Activated CD8-positive, alpha-beta memory T cell treated with anti-CD3 and anti-CD28 coated beads, Interleukin-2, amount 50 U/mL, for 1 hour (primary cell): Measurements from ENCODE around the gene SUMO2.
A peak's percentile ranks its signal among the peaks of the same experiment; 100 is the strongest.
"Not testable (repeated sequence)": the region's sequence is repeated elsewhere in the genome, so short reads cannot be mapped to it uniquely, and the experiment has no call there.

Source experiments
- DNase-seq: peaks from one replicate; pipeline ENCODE4 v3.0.0-alpha.2; 2020; ENCODE audit errors: extremely low read depth

Gene SUMO2

DNA sequence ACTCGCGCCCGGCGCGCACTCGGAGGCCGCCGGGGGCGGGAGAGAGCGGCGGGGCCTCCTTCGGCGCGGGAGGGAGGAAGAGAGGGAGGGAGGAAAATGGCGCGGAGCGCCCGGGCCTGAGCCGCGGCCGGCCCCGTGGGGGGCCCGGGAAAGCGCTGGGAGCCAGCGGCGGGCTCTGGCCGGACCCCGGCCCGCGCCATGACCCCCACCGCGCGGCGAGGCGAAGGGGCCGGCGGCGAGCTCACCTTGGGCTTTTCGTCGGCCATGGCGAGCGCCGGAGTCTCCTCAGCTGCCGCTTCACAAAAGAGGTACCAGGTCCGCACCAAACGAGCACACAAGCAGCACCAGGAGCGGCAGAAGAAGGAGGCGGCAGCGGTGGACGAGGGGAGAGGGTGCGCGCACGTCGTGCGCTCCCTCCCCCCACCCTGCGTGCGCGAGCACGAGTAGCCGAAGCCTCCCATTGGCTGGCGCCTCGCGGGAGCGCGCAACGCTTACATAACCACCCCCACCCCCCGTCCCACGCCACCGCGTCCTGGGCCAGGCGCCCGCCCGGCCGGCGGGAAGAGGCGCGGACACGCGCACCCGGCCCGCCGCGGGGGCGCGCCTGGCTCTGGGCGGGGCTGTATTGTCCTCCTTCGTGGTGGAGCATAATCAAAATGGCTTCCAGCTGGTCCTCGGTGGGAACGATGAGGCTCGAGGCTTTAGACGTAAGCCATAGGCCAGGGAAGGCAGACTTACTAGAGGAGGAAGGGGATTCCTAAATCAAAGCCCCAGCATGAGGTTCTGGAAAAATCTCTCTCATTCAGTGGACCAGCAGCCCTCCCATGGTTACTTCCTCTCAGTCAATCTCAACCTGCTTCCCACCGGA is at the start of gene SUMO2:
SUMO2 (minus strand) TSS at position 391 of the 868 bp plus-strand sequence; CDS start at position 266, 125 bp downstream.
- DNase-seq, result peak; percentile 84

DNA sequence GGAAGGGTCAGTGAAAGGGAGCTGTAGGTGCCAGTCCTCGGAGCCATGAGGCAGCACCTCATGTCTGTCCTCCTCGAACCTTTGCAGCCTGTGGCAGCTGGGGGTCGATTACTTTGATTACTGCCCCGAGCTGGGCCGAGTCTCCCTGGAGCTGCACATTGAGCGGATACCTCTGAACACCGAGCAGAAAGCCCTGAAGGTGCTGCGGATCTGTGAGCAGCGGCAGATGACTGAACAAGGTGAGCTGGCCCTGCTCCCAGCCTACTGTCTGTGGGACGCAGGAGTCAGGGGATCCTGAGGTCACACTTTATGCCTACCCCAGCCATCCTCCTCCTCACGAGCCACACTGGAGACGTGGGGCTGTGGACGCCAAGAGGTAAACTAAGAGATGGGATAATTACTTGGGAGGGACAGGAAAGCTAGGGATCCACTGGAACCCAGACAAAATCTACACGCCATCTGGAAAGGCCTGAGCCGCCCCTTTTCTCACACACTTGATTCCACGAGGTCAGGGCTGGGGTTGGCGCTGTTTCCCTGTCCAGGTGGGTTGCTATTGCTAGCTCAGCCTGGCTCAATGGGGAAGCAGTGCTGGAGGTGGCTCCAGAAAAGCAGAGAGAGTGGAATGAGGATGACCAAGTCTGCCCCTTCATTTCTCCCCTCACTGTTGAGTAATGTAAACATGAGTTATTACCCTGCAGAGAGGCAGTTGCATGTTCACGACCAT is 49.1 kb upstream of the SUMO2 start:
- no peak for DNase-seq

DNA sequence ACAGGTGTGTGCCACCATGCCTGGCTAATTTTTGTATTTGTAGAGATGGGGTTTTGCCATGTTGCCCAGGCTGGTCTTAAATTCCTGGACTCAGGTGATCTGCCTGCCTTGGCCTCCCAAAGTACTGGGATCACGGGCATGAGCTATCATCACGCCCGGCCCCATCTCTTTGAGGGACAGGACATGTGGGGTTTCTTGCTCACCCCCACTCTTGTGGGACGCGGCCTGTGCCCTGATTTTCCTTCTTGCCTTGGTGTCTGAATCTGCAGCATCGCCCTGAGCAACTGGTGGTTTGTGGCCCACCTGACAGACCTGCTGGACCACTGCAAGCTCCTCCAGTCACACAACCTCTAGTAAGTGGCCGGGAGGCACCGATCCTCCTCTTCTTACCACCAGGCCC is 48.3 kb upstream of the SUMO2 start:
- DNase-seq, result no peak

DNA sequence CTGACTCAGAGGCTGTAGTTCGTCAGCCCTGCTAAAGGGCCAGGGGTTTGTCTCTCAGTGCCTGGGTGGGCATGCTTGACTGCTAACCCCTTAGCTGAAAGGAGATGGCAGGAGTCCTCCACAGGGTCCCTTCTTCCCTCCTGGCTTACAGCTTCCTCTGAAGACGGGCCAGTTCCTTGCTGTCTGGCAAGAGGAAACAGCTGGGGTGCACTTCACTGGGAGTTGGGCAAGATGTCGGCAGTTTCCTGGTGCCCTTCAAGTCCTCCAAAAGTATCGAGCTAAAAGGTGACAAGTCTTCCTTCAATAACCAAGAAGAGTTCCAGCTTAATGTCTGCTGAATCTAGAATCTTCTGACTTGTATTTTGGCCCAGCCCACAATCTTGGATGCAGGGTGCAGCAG is 46.1 kb upstream of the SUMO2 start:
- no peak for DNase-seq

DNA sequence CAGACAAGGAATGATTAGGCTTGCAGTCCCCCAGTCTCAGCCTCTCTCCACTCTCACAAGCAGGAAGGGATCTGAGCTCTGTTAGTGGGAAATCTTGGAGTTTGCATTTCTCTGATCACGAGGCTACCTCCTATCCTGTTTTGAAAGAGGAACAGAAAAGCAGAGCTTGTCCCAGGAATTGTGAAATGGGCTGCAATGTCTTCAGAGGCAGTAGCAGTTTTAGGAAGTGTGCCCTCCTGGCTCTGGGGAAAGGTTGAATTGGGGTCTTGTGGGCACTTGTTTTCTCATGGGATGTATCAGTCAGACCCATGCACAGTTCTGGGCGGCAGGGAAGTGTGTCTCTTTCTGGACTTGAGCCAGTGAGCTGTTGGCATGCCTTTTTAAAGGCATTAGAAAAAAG is 45.5 kb upstream of the SUMO2 start:
- DNase-seq, result no peak

DNA sequence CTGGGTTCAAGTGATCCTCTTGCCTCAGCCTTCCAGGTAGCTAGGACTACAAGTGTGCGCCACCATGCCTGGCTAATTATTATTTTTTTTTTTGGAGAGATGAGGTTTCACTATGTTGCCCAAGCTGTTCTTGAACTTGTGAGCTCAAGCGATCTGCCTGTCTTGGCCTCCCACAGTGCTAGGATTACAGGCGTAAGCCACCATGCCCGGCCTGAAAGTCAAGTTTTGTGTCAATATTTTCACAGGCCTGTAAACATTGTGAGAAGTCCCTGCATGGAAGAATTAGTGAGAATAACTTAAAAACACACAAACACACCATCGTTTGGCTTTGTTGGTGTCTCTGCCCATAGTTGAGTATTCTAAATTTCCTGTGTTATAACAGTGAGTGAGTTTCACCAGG is 45.0 kb upstream of the SUMO2 start:
- no peak for DNase-seq

DNA sequence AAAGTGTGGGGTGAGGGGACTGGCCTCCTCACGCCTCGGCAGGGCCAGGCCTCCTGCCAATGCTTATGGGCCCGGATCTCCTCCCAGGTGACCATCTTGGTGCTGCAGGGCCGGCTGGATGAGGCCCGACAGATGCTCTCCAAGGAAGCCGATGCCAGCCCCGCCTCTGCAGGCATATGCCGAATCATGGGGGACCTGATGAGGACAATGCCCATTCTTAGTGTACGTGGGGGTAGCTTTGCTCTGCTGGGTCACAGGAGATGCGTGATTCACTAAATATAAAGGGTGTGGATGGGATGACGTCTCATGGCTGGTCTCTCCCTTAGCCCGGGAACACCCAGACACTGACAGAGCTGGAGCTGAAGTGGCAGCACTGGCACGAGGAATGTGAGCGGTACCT is 42.3 kb upstream of the SUMO2 start:
- no peak for DNase-seq

DNA sequence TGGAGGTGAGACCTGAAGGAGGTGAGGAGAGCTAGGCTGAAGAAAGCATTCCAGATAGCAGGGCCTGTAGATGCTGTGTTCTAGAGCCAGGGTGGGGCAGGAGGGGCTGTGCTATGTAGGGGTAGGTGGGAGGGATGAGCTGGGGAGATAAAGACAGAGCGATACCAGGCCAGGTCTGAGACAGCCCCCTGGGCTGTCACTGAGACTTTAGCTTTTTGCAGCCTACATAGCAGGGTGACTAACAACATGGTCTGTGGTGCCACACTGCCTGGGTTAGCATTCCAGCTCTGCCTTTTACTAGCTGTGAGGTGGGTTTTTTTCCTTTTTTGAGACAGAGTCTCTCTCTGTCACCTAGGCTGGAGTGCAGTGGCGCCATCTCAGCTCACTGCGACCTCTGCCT is 37.1 kb upstream of the SUMO2 start:
- no peak for DNase-seq

DNA sequence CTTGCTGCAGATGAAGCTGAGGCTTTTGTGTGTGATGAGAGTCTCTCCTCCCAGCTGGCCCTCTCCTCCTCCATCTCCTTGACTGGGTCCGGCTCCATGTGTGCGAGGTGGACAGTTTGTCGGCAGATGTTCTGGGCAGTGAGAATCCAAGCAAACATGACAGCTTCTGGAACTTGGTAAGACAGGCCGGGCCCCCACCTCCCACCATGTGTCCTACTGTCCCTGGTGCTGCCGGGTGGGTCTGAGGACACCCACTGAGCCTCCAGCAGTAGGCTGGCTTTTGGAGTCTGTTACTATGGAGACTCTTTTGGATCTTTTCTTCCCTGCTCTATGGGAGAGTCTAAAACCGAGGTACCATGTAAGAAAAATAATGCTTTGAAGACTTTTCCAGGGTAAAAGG is 35.4 kb upstream of the SUMO2 start:
- no peak for DNase-seq

DNA sequence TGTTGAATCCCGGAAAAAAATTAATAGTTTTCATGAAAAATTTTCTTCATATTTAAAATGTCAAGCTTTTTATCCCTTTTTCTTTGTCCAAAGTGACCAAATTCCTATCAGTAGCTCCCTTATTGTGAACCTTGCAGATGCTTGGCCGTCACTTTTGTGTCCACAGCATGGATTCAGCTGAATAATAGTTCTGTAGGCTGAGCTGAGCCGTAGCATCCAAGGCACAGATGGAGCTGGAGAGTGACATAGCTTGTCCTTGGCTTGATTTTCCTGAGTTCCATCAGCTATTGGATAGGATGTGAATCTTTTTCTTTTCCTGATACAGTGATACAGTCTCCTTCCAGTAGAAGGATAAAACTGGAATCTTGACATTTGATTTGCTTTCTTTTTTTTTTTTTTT is 26.3 kb upstream of the SUMO2 start:
- no peak for DNase-seq

DNA sequence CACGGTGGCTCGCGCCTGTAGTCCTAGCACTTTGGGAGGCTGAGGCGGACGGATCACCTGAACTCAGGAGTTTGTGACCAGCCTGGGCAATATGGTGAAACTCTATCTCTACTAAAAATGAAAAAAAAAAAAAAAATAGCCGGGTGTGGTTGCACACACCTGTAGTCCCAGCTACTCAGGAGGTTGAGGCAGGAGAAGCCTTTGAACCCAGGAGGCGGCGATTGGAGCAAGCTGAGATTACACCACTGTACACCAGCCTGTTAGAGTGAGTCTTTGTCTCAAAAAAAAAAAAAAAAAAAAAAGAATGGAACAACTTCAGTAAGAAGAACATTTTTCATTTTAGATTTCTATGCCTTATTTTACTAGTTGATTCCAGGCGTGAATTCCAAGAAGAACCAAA is 25.4 kb upstream of the SUMO2 start:
- DNase-seq, result no peak

DNA sequence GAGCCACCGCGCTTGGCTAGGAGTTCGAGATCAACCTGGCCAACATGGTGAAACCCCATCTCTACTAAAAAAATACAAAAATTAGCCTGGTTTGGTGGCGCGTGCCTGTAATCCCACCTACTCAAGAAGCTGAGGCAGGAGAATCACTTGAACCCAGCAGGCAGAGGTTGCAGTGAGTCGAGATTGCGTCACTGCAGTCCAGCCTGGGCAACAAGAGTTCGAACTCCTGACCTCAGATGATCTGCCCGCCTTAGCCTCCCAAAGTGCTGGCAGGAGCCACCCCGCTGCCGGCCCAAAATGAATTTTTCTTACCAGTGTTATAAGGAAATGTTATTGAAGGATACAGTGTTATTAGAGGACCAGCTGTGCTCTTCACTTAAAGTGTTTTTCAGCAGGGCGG is 25.0 kb upstream of the SUMO2 start:
- no peak for DNase-seq

DNA sequence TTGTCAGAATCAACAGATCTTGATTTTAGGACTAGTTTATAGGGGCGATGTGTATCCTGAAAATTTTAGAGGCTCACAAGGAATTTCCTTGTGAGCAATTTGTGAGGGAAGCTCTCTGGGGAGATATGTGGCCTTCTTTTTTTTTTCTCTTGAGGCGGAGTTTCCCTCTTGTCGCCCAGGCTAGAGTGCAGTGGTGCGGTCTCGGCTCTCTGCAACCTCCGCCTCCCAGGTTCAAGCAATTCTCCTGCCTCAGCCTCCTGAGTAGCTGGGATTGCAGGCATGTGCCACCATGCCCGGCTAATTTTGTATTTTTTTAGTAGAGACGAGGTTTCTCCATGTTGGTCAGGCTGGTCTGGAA is 24.3 kb upstream of the SUMO2 start:
- DNase-seq, result not testable (repeated sequence)

DNA sequence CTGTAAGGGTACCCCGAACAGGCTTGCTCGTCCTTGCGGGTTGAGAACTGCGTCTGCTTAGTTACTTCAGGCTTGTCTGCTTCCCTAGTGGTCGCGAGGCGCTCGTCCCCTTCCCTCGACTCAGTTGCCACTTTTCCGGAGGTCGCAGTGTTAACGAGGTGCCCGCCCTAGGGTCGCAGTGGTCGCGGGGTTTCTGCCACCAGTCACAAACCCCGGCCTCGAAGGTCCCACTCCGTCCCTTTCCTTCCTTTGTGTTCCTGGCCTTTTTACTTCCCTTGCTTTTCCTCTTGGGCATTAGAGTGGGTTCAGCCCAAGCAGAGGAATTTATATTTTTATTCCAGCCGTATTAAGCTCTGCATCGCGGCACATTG is 23.0 kb upstream of the SUMO2 start:
- DNase-seq, result no peak

DNA sequence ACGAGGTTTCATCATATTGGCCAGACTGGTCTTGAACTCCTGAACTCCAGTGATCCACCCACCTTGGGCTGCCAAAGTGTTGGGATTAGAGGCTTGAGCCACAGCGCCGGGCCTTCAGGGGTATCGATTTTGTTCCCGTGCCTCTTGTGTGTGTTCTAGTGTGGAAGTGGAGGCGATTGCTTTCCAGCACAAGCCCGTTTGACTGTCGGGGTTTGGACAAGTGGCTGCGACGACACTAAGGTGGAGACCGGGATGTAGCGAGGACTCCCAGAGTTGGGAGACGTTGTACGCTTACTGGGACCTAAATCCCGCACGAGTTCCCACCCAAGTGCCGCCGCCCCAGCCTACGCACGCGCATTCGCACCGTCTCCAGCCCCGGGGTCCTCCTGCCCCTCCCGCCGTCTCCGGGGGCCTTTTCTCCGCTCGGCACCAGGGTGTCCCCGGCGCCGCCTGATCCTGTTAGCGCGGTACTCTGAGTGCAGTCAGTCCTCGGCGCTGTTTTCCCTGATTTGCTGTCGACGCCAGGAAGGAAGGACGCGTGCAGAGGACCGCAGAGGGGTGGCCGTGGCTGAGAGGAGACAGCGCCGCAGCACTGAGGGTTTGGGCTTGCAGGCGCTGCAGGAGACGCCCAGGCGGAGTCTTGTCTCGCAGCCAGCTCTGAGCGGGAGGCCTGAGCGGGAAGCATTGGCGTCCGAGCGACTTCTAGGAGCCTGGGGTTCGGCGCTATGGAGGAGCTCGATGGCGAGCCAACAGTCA is 22.5 kb upstream of the SUMO2 start, which contains the start of gene NUP85:
NUP85 (plus strand) TSS at position 643 of the 756 bp plus-strand sequence; CDS start at position 726, 83 bp downstream.
- DNase-seq, result peak; percentile 79

DNA sequence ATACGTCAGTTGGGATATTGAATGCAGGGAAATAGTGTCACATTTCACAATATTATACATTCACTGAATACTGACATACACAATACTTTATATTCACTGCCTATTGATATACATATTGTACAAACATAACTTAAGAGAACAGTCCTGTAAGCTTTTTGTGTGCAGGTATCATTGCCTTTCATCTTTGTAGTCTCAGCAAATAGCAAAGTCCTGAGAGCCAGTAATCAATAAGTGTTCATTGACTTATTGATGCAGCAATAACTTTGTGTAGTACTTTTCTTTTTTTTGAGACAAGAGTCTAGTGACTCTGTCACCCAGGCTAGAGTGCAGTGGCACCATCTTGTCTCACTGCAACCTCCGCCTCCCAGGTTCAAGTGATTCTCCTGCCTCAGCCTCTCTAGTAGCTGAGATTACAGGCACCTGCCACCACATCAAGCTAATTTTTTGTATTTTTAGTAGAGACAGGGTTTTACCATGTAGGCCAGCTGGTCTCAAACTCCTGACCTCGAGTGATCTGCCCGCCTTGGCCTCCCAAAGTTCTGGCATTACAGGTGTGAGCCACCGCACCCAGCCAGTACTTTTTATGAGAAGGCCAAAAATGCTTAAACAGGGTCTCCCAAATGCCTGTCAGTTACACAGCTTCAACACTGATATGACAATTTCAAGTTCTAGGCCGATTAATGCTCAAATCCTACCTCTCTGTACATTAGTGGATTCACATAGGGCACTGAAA is 17.3 kb upstream of the SUMO2 start:
- no peak for DNase-seq

DNA sequence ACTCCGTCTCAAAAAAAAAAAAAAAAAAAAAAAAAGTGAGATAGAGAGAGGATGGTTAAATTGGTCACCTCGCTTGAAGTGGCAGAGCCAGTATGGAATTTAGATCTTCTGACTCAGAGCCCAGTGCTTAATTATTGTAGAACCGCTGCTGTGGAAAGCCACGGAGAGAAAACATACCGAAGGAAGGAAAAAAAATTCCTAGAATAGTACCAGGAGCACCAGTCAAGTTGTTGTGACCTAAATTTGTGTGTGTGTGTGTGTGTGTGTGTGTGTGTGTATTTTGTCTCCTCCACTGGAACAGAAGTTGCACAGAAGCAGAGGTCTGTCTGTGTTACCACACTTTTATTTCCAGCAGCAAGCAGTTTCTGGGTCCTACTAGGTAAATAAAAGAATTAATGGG is 12.1 kb upstream of the SUMO2 start:
- no peak for DNase-seq

DNA sequence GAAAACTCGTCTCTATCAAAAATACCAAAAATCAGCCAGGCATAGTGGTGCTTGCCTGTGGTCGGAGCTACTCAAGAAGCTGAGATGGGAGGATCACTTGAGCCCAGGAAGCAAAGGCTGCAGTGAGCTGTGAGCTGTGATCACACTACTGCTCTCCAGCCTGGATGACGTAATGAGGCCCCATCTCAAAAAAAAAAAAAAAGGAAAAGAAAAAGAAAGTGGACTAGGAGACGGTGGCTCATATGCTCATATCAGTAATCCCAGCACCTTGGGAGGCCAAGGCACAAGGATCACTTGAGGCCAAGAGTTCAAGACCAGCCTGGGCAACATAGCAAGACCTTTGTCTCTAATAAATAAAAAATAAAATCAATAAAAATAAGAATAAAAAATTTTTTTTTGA is 8.8 kb upstream of the SUMO2 start:
- DNase-seq, result no peak

DNA sequence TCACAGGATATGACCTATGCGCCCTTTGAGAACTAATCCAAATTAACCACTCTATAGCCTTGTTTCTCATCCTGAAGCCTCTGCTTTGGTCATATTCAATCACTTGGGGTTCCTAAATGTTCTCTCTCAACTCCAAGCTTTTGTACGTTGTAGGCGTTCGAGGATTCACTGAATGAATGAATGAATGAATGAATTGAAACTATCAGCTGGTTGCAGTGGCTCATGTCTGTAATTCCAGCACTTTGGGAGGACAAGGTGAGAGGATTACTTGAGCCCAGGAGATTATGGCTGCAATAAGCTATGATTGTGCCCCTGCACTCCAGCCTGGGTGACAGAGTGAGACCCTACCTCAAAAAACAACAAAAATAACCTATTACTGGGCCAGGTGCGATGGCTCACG is 5.9 kb upstream of the SUMO2 start:
- DNase-seq, result no peak

DNA sequence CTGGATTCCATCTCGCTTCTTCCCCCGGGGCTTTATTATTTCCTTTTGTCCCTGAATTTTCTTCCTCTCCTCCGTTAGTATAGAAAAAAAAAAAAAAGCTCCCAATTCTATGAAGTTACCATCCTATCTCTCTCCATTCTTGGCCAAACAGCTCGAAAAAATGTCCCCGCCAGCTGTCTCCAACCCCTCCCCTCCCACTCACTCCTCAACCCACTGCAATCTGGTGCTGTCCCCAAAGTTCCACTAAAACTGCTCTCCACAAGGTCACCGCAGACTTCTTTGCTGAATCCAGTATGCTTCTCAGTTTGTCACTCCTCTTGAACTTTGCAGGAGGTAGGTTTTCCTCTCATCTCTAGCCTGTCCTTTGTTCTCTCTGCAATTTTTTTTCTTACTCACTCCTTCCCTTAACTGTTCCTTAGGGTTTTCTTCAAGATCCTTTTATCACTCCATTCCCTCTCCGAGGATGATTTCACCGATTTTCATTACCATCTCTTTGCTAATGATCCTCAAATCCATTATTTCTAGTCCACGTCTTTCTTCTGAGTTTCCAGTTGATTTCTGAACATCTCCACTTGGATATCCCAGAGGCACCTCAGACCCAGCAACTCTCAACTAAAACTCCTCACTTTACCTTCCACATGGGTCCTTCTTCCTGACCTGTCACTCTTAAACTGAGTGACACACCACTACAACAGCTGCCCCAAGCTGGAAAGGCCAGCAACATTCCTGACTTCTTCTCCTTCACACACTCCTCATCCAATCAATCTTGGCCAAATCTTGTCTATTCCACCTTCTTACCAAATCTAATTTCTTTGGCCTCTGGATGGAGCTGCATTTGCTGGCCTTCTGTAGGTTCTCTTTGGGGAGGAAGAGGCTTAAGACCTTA is 1.5 kb upstream of the SUMO2 start:
- DNase-seq, result no peak

DNA sequence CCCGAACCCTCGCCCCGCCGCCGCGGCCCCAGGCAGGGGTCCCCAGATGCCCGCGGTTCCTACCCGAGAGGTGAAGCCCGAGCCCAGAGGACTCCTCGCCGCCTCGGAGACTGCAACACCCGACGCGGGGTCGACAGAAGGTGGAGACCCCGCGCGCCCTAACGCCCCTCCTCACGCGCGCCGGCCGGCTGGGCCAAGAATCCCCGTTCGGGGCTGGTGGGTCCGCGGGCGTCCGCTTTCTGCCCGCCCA is 515 bp downstream of the SUMO2 start:
- DNase-seq, result no peak
